ENCODE measurements around the gene GAGE10.

DNA sequence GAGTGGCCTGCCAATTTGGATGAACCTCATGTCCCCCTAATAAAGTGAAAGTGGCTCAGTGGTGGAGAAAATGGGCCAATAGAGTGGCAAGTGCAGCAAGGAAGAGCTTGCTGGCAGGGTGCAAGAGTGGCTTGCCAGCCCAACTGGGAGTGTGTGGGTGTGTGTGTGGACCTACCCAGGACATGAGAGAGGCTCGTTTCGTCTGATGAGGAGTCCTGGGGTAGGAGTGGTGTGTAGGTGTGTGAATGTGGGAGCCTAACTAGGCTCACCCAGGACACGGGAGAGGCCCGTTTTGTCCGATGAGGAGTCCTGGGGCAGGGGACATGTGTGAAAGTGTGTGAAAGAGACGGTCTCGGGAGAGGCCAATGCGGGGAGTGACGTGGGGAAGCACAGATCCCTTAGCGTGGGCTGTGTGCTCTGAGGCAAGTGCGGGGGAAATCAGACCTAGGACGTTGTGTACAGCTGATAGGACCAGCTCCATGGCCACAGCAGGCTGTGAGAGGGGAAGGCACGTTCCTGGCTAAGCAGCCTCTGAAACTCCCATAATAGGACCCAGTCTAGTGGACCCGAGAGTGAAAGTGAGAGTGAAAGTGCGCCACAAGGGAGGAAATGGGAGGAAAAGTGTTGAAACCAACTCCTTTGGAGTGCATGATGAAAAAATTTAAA is 5.3 kb downstream of the GAGE10 start:
- TF ChIP-seq, protein P1, sequence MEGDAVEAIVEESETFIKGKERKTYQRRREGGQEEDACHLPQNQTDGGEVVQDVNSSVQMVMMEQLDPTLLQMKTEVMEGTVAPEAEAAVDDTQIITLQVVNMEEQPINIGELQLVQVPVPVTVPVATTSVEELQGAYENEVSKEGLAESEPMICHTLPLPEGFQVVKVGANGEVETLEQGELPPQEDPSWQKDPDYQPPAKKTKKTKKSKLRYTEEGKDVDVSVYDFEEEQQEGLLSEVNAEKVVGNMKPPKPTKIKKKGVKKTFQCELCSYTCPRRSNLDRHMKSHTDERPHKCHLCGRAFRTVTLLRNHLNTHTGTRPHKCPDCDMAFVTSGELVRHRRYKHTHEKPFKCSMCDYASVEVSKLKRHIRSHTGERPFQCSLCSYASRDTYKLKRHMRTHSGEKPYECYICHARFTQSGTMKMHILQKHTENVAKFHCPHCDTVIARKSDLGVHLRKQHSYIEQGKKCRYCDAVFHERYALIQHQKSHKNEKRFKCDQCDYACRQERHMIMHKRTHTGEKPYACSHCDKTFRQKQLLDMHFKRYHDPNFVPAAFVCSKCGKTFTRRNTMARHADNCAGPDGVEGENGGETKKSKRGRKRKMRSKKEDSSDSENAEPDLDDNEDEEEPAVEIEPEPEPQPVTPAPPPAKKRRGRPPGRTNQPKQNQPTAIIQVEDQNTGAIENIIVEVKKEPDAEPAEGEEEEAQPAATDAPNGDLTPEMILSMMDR (conservative IDR thresholded peaks at IDR 0.05), result no peak
- no peak for TF ChIP-seq ZFX (IDR thresholded peaks at IDR 0.05)

Data from C4-2B (cell line).